ENCODE data around the gene BDKRB1. TPM values are rescaled to one million over a fixed set of nuclear protein-coding genes. Genes with fewer than 3 reads are reported as not detected.

Gene BDKRB1
- total and polyA plus RNA-seq, 4 experiments from 2014 or later, result not detected

DNA sequence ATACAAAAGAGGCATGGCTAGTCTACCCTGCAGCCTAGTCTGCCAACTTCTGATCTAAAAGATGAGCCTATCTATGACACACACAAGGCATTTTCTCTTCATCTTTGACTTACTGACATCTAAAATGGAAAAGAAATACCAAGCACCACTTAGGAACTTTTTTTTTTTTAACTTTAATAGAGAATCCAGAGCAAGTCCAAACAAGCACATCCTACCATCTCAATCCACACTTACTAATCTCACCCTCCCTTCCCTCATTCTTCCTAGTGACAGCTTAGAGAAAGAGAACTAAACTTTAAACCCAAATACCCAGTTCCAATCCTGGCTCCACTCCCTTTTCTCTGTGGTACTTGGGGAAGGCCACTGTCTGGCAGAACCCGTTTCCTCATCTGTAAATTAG is 31.8 kb downstream of the BDKRB1 start:
- no peaks in the 10 kb centered on the region for H3K9me3 Mint-ChIP-seq

DNA sequence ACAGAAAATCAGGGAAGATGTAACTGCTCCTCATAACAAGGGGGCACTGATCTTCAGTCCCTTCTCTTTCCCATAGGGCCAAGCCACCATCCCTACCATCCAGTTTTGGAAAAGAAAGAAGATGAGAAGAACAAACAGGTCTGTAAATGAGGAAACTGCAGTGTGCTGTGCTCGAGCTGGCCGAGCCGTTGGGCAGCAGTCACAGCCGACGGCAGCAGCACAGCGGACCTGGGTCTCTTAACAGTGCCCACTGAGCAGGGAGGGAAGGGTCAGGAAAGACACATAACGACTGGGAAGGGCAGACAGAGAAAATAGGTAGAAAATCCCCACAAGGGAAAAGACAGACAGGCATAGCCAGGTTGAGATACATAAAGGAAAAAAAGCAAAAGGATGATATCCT is 38.2 kb downstream of the BDKRB1 start:
- peaks cover 0 to 2% (median 0%) of the 10 kb centered on the region in 8 donors for H3K9me3 Mint-ChIP-seq
- Histone ChIP-seq H3K9me3 (ENCODE audit: control insufficient read depth in 1 of 2, low read length in 2 of 2) (no peaks in the 10 kb centered on the region), H3K36me3 (ENCODE audit: insufficient read depth, low read length) (peaks cover 9% of the 10 kb centered on the region), H3K4me1 (ENCODE audit: insufficient read depth, low read length) (no peaks in the 10 kb centered on the region), H3K27ac (ENCODE audit: low read depth, low read length) (no peak overlapping the region), H3K27me3 (ENCODE audit: insufficient read depth, low read length) (no peaks in the 10 kb centered on the region), H3K4me3 (ENCODE audit: low read length in 2 of 2) (no peak overlapping the region)
- DNase-seq, result no peak
- H3K4me1 Mint-ChIP-seq, result no peaks in the 10 kb centered on the region
- H3K36me3 Mint-ChIP-seq, result peaks cover 40% of the 10 kb centered on the region in 2 donors
- ChIA-PET CTCF (ENCODE audit: partially characterized antibody) (no interaction called here), POLR2A (ENCODE audit: partially characterized antibody) (no interaction called here)
- no peak overlapping the region for H3K4me3 Mint-ChIP-seq
- H3K27me3 Mint-ChIP-seq, result no peaks in the 10 kb centered on the region
- peak overlapping the region in 1 of 7 donors; percentile 65 for H3K27ac Mint-ChIP-seq
- intact Hi-C loops (cut with micrococcal nuclease), result no loop called here

More for the DNA sequence above, 31.8 kb downstream of the BDKRB1 start:
- Mint-ChIP-seq H3K36me3 (peaks cover 55 to 65% of the 10 kb centered on the region in 2 donors), H3K4me3 (no peak overlapping the region), H3K4me1 (no peaks in the 10 kb centered on the region), H3K27me3 (no peaks in the 10 kb centered on the region), H3K27ac (peak overlapping the region in 3 of 7 donors; percentile 17 to 43 (median 37))
- intact Hi-C loops (cut with micrococcal nuclease), result no loop called here
- H3K27me3 ChIP-seq (ENCODE audit: insufficient read depth, low read length), result no peaks in the 10 kb centered on the region
- no peak overlapping the region for H3K4me3 ChIP-seq (ENCODE audit: low read length in 2 of 2)
- H3K9me3 ChIP-seq (ENCODE audit: control insufficient read depth in 1 of 2, low read length in 2 of 2), result no peaks in the 10 kb centered on the region
- H3K36me3 ChIP-seq (ENCODE audit: insufficient read depth, low read length), result peaks cover 39% of the 10 kb centered on the region
- DNase-seq, result no peak
- ChIA-PET POLR2A (ENCODE audit: partially characterized antibody) (no interaction called here), CTCF (ENCODE audit: partially characterized antibody) (interaction anchor here (3.9 kb wide), 1 partner anchor 12 kb away, joined by 19 read pairs; no protein-coding TSS in a partner anchor)
- no peak overlapping the region for H3K27ac ChIP-seq (ENCODE audit: low read depth, low read length)
- H3K4me1 ChIP-seq (ENCODE audit: insufficient read depth, low read length), result no peaks in the 10 kb centered on the region

DNA sequence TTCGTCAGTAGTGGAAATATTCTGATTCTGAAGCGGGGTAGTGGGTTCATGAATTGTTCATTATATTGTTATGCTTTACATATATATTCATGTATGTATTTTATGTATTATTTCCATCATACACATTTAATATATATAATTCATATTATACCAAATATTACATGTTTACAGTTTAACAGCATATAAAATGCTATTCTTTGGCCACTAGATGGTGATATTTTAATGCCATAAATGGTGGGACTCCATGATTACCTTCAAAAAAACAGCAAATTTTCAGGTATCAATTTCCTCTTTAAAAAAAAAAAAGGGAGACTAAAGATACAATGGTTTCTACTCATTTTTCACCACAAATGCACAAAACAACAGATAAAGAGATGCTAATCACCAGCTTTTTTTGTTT is 41.0 kb downstream of the BDKRB1 start:
- no peak overlapping the region for H3K4me3 Mint-ChIP-seq
- Histone ChIP-seq H3K4me3 (ENCODE audit: low read length in 2 of 2) (no peak overlapping the region), H3K27me3 (ENCODE audit: insufficient read depth, low read length) (no peaks in the 10 kb centered on the region), H3K36me3 (ENCODE audit: insufficient read depth, low read length) (peaks cover 5% of the 10 kb centered on the region), H3K4me1 (ENCODE audit: insufficient read depth, low read length) (no peaks in the 10 kb centered on the region), H3K27ac (ENCODE audit: low read depth, low read length) (no peak overlapping the region), H3K9me3 (ENCODE audit: control insufficient read depth in 1 of 2, low read length in 2 of 2) (no peaks in the 10 kb centered on the region)
- DNase-seq, result peak in 4 of 5 donors; percentile 24 to 37 (median 32)
- H3K4me1 Mint-ChIP-seq, result no peaks in the 10 kb centered on the region
- H3K36me3 Mint-ChIP-seq, result peaks cover 30 to 42% of the 10 kb centered on the region in 2 donors
- intact Hi-C loops (cut with micrococcal nuclease), result no loop called here
- H3K27ac Mint-ChIP-seq, result no peak overlapping the region
- POLR2A ChIA-PET (ENCODE audit: partially characterized antibody), result no interaction called here
- H3K27me3 Mint-ChIP-seq, result no peaks in the 10 kb centered on the region
- CTCF ChIA-PET (ENCODE audit: partially characterized antibody), result interaction anchor here (0.9 to 5.0 kb wide), 7 partner anchors 11 to 130 kb away, joined by 3 to 36 read pairs (median 6); no protein-coding TSS in a partner anchor
- H3K9me3 Mint-ChIP-seq, result peaks cover 0 to 2% (median 0%) of the 10 kb centered on the region in 8 donors

DNA sequence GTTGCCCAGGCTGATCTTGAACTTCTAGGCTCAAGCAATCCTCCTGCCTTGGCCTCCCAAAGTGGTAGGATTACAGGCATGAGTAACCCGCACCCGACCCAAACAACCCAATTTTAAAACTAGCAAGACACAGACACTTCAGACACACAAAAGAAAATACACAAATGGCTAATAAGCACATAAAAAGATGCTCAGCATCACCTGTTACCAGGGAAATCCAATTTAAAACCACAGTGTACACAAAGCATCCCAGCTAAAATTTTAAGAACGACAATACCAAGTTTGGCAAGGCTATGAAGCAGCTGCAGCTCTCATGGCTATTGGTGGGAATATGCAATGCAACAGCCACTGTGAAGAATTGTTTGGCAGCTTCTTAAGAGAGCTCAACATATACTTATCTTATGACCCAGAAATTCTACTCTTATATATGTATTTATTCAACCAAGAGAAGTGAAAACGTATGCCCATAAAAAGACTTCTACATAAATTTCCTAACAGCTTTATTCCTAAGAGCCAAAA is 42.0 kb downstream of the BDKRB1 start:
- Mint-ChIP-seq H3K4me3 (no peak overlapping the region), H3K27me3 (no peaks in the 10 kb centered on the region), H3K4me1 (no peaks in the 10 kb centered on the region), H3K36me3 (peaks cover 32 to 44% of the 10 kb centered on the region in 2 donors), H3K27ac (peak overlapping the region in 1 of 7 donors; percentile 32), H3K9me3 (peaks cover 0 to 2% (median 0%) of the 10 kb centered on the region in 8 donors)
- DNase-seq, result no peak
- Histone ChIP-seq H3K9me3 (ENCODE audit: control insufficient read depth in 1 of 2, low read length in 2 of 2) (no peaks in the 10 kb centered on the region), H3K4me1 (ENCODE audit: insufficient read depth, low read length) (no peaks in the 10 kb centered on the region), H3K4me3 (ENCODE audit: low read length in 2 of 2) (no peak overlapping the region), H3K36me3 (ENCODE audit: insufficient read depth, low read length) (peaks cover 5% of the 10 kb centered on the region), H3K27ac (ENCODE audit: low read depth, low read length) (no peak overlapping the region), H3K27me3 (ENCODE audit: insufficient read depth, low read length) (no peaks in the 10 kb centered on the region)
- intact Hi-C loops (cut with micrococcal nuclease), result no loop called here
- ChIA-PET CTCF (ENCODE audit: partially characterized antibody) (interaction anchor here (0.9 to 5.0 kb wide), 6 partner anchors 9 to 126 kb away, joined by 3 to 36 read pairs (median 6); no protein-coding TSS in a partner anchor), POLR2A (ENCODE audit: partially characterized antibody) (no interaction called here)

DNA sequence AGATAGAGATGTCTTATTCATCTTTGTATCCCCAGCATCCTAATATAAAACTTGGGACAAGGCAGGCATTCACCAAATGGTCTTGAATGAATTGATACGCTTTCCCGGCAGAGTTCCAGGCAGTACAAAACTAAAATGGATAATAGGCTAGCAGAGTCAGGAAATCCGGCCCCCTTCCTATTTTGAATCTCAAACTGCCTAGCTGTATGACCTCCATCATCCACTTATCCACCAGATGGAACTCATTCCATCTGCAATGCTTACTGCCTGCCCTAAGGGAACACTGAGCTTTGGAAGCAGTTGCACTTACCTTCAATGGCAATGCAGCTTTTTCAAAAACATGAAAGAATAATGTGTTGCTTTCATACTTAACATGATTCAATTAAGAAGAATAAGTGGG is 43.4 kb downstream of the BDKRB1 start:
- POLR2A ChIA-PET (ENCODE audit: partially characterized antibody), result no interaction called here
- H3K4me1 ChIP-seq (ENCODE audit: insufficient read depth, low read length), result no peaks in the 10 kb centered on the region
- peaks cover 0 to 2% (median 0%) of the 10 kb centered on the region in 8 donors for H3K9me3 Mint-ChIP-seq
- H3K27me3 Mint-ChIP-seq, result no peaks in the 10 kb centered on the region
- no peak for DNase-seq
- peak overlapping the region in 3 of 7 donors; percentile 5 to 87 (median 19) for H3K27ac Mint-ChIP-seq
- H3K4me3 ChIP-seq (ENCODE audit: low read length in 2 of 2), result no peak overlapping the region
- CTCF ChIA-PET (ENCODE audit: partially characterized antibody), result interaction anchor here (1.7 to 5.0 kb wide), 2 partner anchors 86 to 125 kb away, joined by 4 to 36 read pairs; no protein-coding TSS in a partner anchor
- H3K9me3 ChIP-seq (ENCODE audit: control insufficient read depth in 1 of 2, low read length in 2 of 2), result no peaks in the 10 kb centered on the region
- no peaks in the 10 kb centered on the region for H3K4me1 Mint-ChIP-seq
- no peak overlapping the region for H3K4me3 Mint-ChIP-seq
- H3K27ac ChIP-seq (ENCODE audit: low read depth, low read length), result no peak overlapping the region
- peaks cover 14% of the 10 kb centered on the region for H3K36me3 ChIP-seq (ENCODE audit: insufficient read depth, low read length)
- peaks cover 28 to 48% of the 10 kb centered on the region in 2 donors for H3K36me3 Mint-ChIP-seq
- intact Hi-C loops (cut with micrococcal nuclease), result no loop called here
- no peaks in the 10 kb centered on the region for H3K27me3 ChIP-seq (ENCODE audit: insufficient read depth, low read length)

DNA sequence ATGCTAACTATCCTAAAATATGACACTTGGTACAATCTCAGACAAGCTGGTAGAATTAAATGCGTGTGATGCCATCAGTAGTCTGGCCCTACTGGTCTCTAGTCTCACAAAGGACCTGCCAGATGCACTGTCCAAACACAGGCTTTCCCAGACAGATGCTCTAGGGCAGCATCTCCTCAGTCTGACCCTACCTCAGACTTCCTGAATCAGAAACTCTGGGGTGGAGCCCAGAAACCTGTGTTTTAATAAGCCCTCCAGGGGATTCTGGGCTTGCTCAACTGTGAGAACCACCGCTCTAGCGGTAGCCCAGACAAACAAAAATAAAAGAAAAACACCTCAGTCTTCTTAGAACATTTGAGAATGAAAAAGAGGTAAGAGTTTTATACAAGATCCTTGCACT is 48.0 kb downstream of the BDKRB1 start:
- Histone ChIP-seq H3K9me3 (ENCODE audit: control insufficient read depth in 1 of 2, low read length in 2 of 2) (no peaks in the 10 kb centered on the region), H3K27ac (ENCODE audit: low read depth, low read length) (no peak overlapping the region), H3K27me3 (ENCODE audit: insufficient read depth, low read length) (no peaks in the 10 kb centered on the region), H3K4me3 (ENCODE audit: low read length in 2 of 2) (no peak overlapping the region), H3K4me1 (ENCODE audit: insufficient read depth, low read length) (no peaks in the 10 kb centered on the region), H3K36me3 (ENCODE audit: insufficient read depth, low read length) (peaks cover 30% of the 10 kb centered on the region)
- no peaks in the 10 kb centered on the region for H3K9me3 Mint-ChIP-seq
- intact Hi-C loops (cut with micrococcal nuclease), result no loop called here
- POLR2A ChIA-PET (ENCODE audit: partially characterized antibody), result no interaction called here
- DNase-seq, result no peak
- no peak overlapping the region for H3K4me3 Mint-ChIP-seq
- H3K4me1 Mint-ChIP-seq, result no peaks in the 10 kb centered on the region
- CTCF ChIA-PET (ENCODE audit: partially characterized antibody), result interaction anchor here (1.3 kb wide), 1 partner anchor 119 kb away, joined by 3 read pairs; no protein-coding TSS in a partner anchor
- peaks cover 39 to 74% of the 10 kb centered on the region in 2 donors for H3K36me3 Mint-ChIP-seq
- no peak overlapping the region for H3K27ac Mint-ChIP-seq
- no peaks in the 10 kb centered on the region for H3K27me3 Mint-ChIP-seq

DNA sequence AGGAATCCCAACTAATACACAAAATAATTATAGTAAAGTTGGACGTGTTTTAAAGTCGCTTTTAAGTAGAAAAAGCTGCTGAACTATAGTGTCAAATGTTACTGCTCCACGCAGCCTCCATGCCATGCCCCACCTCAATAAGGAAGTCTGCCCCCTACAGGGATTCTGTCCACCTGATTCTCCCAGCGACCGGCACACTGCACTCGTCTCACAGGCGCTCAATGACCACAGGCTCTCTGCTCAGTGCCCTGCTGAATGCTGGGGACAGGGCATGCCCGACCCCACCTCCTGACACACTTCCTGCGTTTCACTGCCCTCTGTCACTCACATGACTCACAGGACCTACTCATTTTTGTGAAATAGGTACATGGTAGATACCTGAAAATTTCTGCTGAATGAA is 48.9 kb downstream of the BDKRB1 start:
- ChIA-PET CTCF (ENCODE audit: partially characterized antibody) (no interaction called here), POLR2A (ENCODE audit: partially characterized antibody) (no interaction called here)
- DNase-seq, result no peak
- Histone ChIP-seq H3K4me3 (ENCODE audit: low read length in 2 of 2) (no peak overlapping the region), H3K36me3 (ENCODE audit: insufficient read depth, low read length) (peaks cover 29% of the 10 kb centered on the region), H3K4me1 (ENCODE audit: insufficient read depth, low read length) (no peaks in the 10 kb centered on the region), H3K9me3 (ENCODE audit: control insufficient read depth in 1 of 2, low read length in 2 of 2) (no peaks in the 10 kb centered on the region), H3K27ac (ENCODE audit: low read depth, low read length) (no peak overlapping the region), H3K27me3 (ENCODE audit: insufficient read depth, low read length) (no peaks in the 10 kb centered on the region)
- H3K36me3 Mint-ChIP-seq, result peaks cover 49 to 76% of the 10 kb centered on the region in 2 donors
- no peak overlapping the region for H3K27ac Mint-ChIP-seq
- no peaks in the 10 kb centered on the region for H3K4me1 Mint-ChIP-seq
- H3K27me3 Mint-ChIP-seq, result no peaks in the 10 kb centered on the region
- no peak overlapping the region for H3K4me3 Mint-ChIP-seq
- intact Hi-C loops (cut with micrococcal nuclease), result no loop called here
- no peaks in the 10 kb centered on the region for H3K9me3 Mint-ChIP-seq
